WTC11 (cell line): ENCODE data around the gene GTPBP8. TPM values are rescaled to one million over a fixed set of nuclear protein-coding genes. Genes with fewer than 3 reads are reported as not detected.

Experiments
- ATAC-seq: fragments of 200-7000 bp; cut with Tn5 transposase; 2 replicates; pipeline ENCODE4 v1.10.0; 2021; ENCODE audit warnings: mild to moderate bottlenecking, moderate library complexity
- CTCF ChIA-PET: fragments of 300-600 bp; sonication (Branson Sonifier 250); formaldehyde crosslinking; loops from one replicate; lab custom pipeline; 2021; ENCODE audit warnings: antibody characterized with exemption; lab: Charles Lee
- POLR2A ChIA-PET: fragments of 350-600 bp; sonication (Branson Sonifier 250); formaldehyde crosslinking; loops from one replicate; lab custom pipeline; 2021; ENCODE audit warnings: antibody characterized with exemption; lab: Charles Lee
- DNase-seq: peaks from one replicate; pipeline ENCODE4 v3.0.0; 2021; ENCODE audit warnings: low spot score
- H3K27ac Mint-ChIP-seq: 2 replicates; pipeline ENCODE4 v1.8.0; 2021; ENCODE audit warnings: mixed read lengths
- H3K27me3 Mint-ChIP-seq: 2 replicates; pipeline ENCODE4 v1.8.0; 2021; ENCODE audit warnings: low read depth, mild to moderate bottlenecking, moderate library complexity, mixed read lengths
- H3K36me3 Mint-ChIP-seq: 2 replicates; pipeline ENCODE4 v1.8.0; 2021; ENCODE audit warnings: mixed read lengths
- H3K4me1 Mint-ChIP-seq: 2 replicates; pipeline ENCODE4 v1.8.0; 2022; ENCODE audit warnings: mixed read lengths
- H3K4me3 Mint-ChIP-seq: 2 replicates; pipeline ENCODE4 v1.8.0; 2021; ENCODE audit warnings: mild to moderate bottlenecking, moderate library complexity, mixed read lengths
- H3K9me3 Mint-ChIP-seq: 2 replicates; pipeline ENCODE4 v1.8.0; 2021; ENCODE audit warnings: mixed read lengths
- FOXK1 ChIP-seq: sonication (generic); formaldehyde crosslinking; IDR thresholded peaks from 2 replicates; pipeline ENCODE4 v1.8.0; 2022; ENCODE audit warnings: mild to moderate bottlenecking, moderate library complexity, missing genetic modification reagents
- NR2C2 ChIP-seq: sonication (generic); formaldehyde crosslinking; IDR thresholded peaks from 2 replicates; pipeline ENCODE4 v1.8.0; 2022; ENCODE audit warnings: mild to moderate bottlenecking, missing genetic modification reagents
- ZNF121 ChIP-seq: sonication (generic); formaldehyde crosslinking; IDR thresholded peaks from 2 replicates; pipeline ENCODE4 v1.8.0; 2023; ENCODE audit warnings: missing genetic modification reagents
- ZNF423 ChIP-seq: fragments of 250-450 bp; sonication (Bioruptor Pico); IDR thresholded peaks from 2 replicates; pipeline ENCODE4 v2.1.2; 2022; ENCODE audit warnings: mild to moderate bottlenecking, moderate library complexity
- total RNA-seq: library from RNA; stranded (reverse); gene quantifications from 3 replicates; pipeline ENCODE4 v1.2.3, GENCODE V29; 2021
- TF ChIP-seq, protein P1 (sequence below): sonication (generic); formaldehyde crosslinking; IDR thresholded peaks from 2 replicates; pipeline ENCODE4 v1.8.1; 2023; ENCODE audit warnings: mild to moderate bottlenecking, missing genetic modification reagents, borderline replicate concordance
- TF ChIP-seq, protein P2 (sequence below): sonication (generic); formaldehyde crosslinking; IDR thresholded peaks from 2 replicates; pipeline ENCODE4 v1.8.1; 2023; ENCODE audit warnings: mild to moderate bottlenecking, missing genetic modification reagents
- TF ChIP-seq, protein P3 (sequence below): sonication (generic); formaldehyde crosslinking; IDR thresholded peaks from 2 replicates; pipeline ENCODE4 v1.8.0; 2022; ENCODE audit warnings: mild to moderate bottlenecking, missing genetic modification reagents
- TF ChIP-seq, protein P4 (sequence below): fragments of 250-450 bp; sonication (Bioruptor Pico); IDR thresholded peaks from 2 replicates; pipeline ENCODE4 v1.9.0; 2021; ENCODE audit warnings: mild to moderate bottlenecking, borderline replicate concordance
- TF ChIP-seq, protein P5 (sequence below): fragments of 250-450 bp; sonication (Bioruptor Pico); IDR thresholded peaks from 2 replicates; pipeline ENCODE4 v2.1.2; 2022; ENCODE audit warnings: mild to moderate bottlenecking, moderate library complexity
- TF ChIP-seq, protein P6 (sequence below): sonication (generic); formaldehyde crosslinking; IDR thresholded peaks from 2 replicates; pipeline ENCODE4 v1.8.0; 2022; ENCODE audit warnings: mild to moderate bottlenecking, missing genetic modification reagents
- TF ChIP-seq, protein P7 (sequence below): sonication (generic); formaldehyde crosslinking; IDR thresholded peaks from 2 replicates; pipeline ENCODE4 v1.8.1; 2022; ENCODE audit warnings: mild to moderate bottlenecking, missing genetic modification reagents, moderate library complexity, borderline replicate concordance
- TF ChIP-seq, protein P8 (sequence below): sonication (generic); formaldehyde crosslinking; IDR thresholded peaks from 2 replicates; pipeline ENCODE4 v1.8.0; 2023; ENCODE audit warnings: missing genetic modification reagents
- TF ChIP-seq, protein P9 (sequence below): sonication (generic); formaldehyde crosslinking; IDR thresholded peaks from 2 replicates; pipeline ENCODE4 v1.8.1; 2023; ENCODE audit warnings: mild to moderate bottlenecking, missing genetic modification reagents, moderate library complexity
- TF ChIP-seq, protein P10 (sequence below): fragments of 250-450 bp; sonication (Bioruptor Pico); IDR thresholded peaks from 2 replicates; pipeline ENCODE4 v1.8.0; 2021; ENCODE audit warnings: mild to moderate bottlenecking

The GTPBP8 gene
- total RNA-seq, 1 experiment from 2014 or later: 19.5 TPM

DNA sequence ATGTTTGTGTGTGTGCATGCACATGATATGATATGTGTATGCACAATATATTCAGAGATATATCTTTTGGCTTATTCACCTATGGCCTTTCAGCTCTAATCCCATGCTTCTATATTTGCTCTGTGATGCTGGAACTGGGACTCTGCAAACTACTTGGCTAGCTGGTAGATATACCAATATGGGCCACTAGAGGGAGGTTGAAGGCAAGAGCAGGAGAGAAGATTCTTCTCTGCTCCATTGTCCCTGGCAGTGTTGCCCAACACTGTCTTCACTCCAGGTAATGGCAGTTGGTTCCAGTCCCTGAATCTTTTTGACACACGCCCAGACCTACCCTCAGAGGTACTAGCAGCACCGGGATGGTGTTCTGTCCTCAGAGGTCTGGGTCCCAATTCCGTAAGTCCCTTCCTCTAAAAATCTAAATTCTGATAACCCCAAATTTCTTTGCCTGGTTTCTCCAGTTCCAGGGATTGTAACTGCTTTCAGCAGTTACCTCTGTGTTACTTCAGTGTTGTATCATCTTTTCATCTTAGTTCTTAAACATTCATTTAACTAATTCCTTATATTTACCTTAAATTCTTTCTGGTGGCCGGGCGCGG, 44.7 kb downstream of the GTPBP8 start (continued):
- TF ChIP-seq, protein P1, sequence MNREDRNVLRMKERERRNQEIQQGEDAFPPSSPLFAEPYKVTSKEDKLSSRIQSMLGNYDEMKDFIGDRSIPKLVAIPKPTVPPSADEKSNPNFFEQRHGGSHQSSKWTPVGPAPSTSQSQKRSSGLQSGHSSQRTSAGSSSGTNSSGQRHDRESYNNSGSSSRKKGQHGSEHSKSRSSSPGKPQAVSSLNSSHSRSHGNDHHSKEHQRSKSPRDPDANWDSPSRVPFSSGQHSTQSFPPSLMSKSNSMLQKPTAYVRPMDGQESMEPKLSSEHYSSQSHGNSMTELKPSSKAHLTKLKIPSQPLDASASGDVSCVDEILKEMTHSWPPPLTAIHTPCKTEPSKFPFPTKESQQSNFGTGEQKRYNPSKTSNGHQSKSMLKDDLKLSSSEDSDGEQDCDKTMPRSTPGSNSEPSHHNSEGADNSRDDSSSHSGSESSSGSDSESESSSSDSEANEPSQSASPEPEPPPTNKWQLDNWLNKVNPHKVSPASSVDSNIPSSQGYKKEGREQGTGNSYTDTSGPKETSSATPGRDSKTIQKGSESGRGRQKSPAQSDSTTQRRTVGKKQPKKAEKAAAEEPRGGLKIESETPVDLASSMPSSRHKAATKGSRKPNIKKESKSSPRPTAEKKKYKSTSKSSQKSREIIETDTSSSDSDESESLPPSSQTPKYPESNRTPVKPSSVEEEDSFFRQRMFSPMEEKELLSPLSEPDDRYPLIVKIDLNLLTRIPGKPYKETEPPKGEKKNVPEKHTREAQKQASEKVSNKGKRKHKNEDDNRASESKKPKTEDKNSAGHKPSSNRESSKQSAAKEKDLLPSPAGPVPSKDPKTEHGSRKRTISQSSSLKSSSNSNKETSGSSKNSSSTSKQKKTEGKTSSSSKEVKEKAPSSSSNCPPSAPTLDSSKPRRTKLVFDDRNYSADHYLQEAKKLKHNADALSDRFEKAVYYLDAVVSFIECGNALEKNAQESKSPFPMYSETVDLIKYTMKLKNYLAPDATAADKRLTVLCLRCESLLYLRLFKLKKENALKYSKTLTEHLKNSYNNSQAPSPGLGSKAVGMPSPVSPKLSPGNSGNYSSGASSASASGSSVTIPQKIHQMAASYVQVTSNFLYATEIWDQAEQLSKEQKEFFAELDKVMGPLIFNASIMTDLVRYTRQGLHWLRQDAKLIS: no peak
- peak; percentile 55; the same call in 1 of the 2 replicates for TF ChIP-seq ZNF121 (CRISPR knock-in tag)
- TF ChIP-seq, protein P2, sequence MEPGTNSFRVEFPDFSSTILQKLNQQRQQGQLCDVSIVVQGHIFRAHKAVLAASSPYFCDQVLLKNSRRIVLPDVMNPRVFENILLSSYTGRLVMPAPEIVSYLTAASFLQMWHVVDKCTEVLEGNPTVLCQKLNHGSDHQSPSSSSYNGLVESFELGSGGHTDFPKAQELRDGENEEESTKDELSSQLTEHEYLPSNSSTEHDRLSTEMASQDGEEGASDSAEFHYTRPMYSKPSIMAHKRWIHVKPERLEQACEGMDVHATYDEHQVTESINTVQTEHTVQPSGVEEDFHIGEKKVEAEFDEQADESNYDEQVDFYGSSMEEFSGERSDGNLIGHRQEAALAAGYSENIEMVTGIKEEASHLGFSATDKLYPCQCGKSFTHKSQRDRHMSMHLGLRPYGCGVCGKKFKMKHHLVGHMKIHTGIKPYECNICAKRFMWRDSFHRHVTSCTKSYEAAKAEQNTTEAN (CRISPR knock-in tag): no peak
- TF ChIP-seq, protein P3, sequence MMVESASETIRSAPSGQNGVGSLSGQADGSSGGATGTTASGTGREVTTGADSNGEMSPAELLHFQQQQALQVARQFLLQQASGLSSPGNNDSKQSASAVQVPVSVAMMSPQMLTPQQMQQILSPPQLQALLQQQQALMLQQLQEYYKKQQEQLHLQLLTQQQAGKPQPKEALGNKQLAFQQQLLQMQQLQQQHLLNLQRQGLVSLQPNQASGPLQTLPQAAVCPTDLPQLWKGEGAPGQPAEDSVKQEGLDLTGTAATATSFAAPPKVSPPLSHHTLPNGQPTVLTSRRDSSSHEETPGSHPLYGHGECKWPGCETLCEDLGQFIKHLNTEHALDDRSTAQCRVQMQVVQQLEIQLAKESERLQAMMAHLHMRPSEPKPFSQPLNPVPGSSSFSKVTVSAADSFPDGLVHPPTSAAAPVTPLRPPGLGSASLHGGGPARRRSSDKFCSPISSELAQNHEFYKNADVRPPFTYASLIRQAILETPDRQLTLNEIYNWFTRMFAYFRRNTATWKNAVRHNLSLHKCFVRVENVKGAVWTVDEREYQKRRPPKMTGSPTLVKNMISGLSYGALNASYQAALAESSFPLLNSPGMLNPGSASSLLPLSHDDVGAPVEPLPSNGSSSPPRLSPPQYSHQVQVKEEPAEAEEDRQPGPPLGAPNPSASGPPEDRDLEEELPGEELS (CRISPR knock-in tag): no peak

DNA sequence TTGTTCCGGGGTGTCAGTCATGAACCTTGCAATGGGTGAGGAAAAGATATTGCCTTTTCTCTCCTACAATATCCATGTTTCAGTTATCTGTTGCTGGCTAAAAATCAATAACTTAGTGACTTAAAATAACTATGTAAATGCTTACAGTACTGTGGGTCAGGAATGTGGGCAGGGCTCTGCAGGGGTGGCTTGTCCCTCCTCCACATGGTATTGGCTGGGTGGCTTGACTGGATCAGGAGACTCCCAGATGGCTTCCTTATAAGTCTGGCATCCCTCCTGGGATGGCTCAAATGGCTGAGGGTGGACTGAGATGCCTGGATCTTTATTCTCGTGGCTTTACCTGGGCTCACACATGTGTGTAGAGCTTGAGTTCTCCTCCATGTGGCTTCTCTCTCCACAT, 47.5 kb downstream of the GTPBP8 start:
- no peaks in the 10 kb centered on the region for H3K36me3 Mint-ChIP-seq
- ChIA-PET POLR2A (no interaction called here), CTCF (no interaction called here)
- H3K9me3 Mint-ChIP-seq: peaks cover 3% of the 10 kb centered on the region
- no peak overlapping the region for H3K27ac Mint-ChIP-seq
- H3K4me3 Mint-ChIP-seq: no peak overlapping the region
- ATAC-seq (no peak; the same call in 1 of the 2 replicates), DNase-seq (no peak)
- peaks cover 2% of the 10 kb centered on the region; the same call in 1 of the 2 replicates for H3K27me3 Mint-ChIP-seq
- 0 out of 2 replicates have a peak, but pooled peaks cover 3% of the 10 kb centered on the region for H3K4me1 Mint-ChIP-seq
- no peak for TF ChIP-seq NR2C2 (CRISPR knock-in tag)
- TF ChIP-seq, protein P4, sequence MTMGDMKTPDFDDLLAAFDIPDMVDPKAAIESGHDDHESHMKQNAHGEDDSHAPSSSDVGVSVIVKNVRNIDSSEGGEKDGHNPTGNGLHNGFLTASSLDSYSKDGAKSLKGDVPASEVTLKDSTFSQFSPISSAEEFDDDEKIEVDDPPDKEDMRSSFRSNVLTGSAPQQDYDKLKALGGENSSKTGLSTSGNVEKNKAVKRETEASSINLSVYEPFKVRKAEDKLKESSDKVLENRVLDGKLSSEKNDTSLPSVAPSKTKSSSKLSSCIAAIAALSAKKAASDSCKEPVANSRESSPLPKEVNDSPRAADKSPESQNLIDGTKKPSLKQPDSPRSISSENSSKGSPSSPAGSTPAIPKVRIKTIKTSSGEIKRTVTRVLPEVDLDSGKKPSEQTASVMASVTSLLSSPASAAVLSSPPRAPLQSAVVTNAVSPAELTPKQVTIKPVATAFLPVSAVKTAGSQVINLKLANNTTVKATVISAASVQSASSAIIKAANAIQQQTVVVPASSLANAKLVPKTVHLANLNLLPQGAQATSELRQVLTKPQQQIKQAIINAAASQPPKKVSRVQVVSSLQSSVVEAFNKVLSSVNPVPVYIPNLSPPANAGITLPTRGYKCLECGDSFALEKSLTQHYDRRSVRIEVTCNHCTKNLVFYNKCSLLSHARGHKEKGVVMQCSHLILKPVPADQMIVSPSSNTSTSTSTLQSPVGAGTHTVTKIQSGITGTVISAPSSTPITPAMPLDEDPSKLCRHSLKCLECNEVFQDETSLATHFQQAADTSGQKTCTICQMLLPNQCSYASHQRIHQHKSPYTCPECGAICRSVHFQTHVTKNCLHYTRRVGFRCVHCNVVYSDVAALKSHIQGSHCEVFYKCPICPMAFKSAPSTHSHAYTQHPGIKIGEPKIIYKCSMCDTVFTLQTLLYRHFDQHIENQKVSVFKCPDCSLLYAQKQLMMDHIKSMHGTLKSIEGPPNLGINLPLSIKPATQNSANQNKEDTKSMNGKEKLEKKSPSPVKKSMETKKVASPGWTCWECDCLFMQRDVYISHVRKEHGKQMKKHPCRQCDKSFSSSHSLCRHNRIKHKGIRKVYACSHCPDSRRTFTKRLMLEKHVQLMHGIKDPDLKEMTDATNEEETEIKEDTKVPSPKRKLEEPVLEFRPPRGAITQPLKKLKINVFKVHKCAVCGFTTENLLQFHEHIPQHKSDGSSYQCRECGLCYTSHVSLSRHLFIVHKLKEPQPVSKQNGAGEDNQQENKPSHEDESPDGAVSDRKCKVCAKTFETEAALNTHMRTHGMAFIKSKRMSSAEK (CRISPR knock-in tag): no peak
- TF ChIP-seq ZNF423 (CRISPR knock-in tag): no peak
- TF ChIP-seq, protein P5, sequence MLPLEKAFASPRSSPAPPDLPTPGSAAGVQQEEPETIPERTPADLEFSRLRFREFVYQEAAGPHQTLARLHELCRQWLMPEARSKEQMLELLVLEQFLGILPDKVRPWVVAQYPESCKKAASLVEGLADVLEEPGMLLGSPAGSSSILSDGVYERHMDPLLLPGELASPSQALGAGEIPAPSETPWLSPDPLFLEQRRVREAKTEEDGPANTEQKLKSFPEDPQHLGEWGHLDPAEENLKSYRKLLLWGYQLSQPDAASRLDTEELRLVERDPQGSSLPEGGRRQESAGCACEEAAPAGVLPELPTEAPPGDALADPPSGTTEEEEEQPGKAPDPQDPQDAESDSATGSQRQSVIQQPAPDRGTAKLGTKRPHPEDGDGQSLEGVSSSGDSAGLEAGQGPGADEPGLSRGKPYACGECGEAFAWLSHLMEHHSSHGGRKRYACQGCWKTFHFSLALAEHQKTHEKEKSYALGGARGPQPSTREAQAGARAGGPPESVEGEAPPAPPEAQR (CRISPR knock-in tag): no peak
- TF ChIP-seq, protein P6, sequence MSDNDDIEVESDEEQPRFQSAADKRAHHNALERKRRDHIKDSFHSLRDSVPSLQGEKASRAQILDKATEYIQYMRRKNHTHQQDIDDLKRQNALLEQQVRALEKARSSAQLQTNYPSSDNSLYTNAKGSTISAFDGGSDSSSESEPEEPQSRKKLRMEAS (CRISPR knock-in tag): no peak
- TF ChIP-seq, protein P7, sequence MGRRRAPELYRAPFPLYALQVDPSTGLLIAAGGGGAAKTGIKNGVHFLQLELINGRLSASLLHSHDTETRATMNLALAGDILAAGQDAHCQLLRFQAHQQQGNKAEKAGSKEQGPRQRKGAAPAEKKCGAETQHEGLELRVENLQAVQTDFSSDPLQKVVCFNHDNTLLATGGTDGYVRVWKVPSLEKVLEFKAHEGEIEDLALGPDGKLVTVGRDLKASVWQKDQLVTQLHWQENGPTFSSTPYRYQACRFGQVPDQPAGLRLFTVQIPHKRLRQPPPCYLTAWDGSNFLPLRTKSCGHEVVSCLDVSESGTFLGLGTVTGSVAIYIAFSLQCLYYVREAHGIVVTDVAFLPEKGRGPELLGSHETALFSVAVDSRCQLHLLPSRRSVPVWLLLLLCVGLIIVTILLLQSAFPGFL (CRISPR knock-in tag): no peak
- TF ChIP-seq FOXK1 (CRISPR knock-in tag): no peak
- TF ChIP-seq, protein P8, sequence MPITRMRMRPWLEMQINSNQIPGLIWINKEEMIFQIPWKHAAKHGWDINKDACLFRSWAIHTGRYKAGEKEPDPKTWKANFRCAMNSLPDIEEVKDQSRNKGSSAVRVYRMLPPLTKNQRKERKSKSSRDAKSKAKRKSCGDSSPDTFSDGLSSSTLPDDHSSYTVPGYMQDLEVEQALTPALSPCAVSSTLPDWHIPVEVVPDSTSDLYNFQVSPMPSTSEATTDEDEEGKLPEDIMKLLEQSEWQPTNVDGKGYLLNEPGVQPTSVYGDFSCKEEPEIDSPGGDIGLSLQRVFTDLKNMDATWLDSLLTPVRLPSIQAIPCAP (CRISPR knock-in tag): no peak
- TF ChIP-seq, protein P9, sequence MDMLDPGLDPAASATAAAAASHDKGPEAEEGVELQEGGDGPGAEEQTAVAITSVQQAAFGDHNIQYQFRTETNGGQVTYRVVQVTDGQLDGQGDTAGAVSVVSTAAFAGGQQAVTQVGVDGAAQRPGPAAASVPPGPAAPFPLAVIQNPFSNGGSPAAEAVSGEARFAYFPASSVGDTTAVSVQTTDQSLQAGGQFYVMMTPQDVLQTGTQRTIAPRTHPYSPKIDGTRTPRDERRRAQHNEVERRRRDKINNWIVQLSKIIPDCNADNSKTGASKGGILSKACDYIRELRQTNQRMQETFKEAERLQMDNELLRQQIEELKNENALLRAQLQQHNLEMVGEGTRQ: no peak
- TF ChIP-seq, protein P3 (CRISPR knock-in tag): no peak
- TF ChIP-seq, protein P10, sequence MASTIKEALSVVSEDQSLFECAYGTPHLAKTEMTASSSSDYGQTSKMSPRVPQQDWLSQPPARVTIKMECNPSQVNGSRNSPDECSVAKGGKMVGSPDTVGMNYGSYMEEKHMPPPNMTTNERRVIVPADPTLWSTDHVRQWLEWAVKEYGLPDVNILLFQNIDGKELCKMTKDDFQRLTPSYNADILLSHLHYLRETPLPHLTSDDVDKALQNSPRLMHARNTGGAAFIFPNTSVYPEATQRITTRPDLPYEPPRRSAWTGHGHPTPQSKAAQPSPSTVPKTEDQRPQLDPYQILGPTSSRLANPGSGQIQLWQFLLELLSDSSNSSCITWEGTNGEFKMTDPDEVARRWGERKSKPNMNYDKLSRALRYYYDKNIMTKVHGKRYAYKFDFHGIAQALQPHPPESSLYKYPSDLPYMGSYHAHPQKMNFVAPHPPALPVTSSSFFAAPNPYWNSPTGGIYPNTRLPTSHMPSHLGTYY (CRISPR knock-in tag): no peak
